Activated T-helper 9 cell treated with anti-CD3 and anti-CD28 coated beads, Interleukin-2, amount 50 U/mL, for 16 hours (primary cell): ENCODE results near the gene APOM.

ENCODE experiments used
- DNase-seq: peaks from one replicate; pipeline ENCODE4 v3.0.0-alpha.2; 2020; ENCODE audit warnings: low read depth

Gene APOM

GRCh38 chr6:31631209-31631608 is 24.5 kb upstream of the APOM start:
- no peak for DNase-seq

- no peak for DNase-seq
These were observed 23.9 kb upstream of the APOM start for GRCh38 chr6:31631681-31632278.

GRCh38 chr6:31632279-31632946 is 23.3 kb upstream of the APOM start:
- DNase-seq, result no peak

- no peak for DNase-seq
These were observed 22.2 kb upstream of the APOM start for GRCh38 chr6:31633447-31633846.

GRCh38 chr6:31634131-31634530 is 21.6 kb upstream of the APOM start:
- DNase-seq, result no peak

- no peak for DNase-seq
These were observed 20.6 kb upstream of the APOM start for GRCh38 chr6:31634969-31635575.

GRCh38 chr6:31636698-31637596 is 18.7 kb upstream of the APOM start:
- DNase-seq, result no peak

GRCh38 chr6:31639043-31639442 is 16.7 kb upstream of the APOM start:
- DNase-seq, result no peak

- DNase-seq, result no peak
These were observed 16.2 kb upstream of the APOM start for GRCh38 chr6:31639449-31639861.

- no peak for DNase-seq
These were observed 15.1 kb upstream of the APOM start for GRCh38 chr6:31640612-31641011.

GRCh38 chr6:31641370-31641769 is 14.3 kb upstream of the APOM start:
- no peak for DNase-seq

- DNase-seq, result no peak
These were observed 12.7 kb upstream of the APOM start for GRCh38 chr6:31642798-31643570.

- no peak for DNase-seq
These were observed 11.8 kb upstream of the APOM start for GRCh38 chr6:31643818-31644454.

GRCh38 chr6:31645325-31645724 is 10.4 kb upstream of the APOM start:
- DNase-seq, result no peak

- no peak for DNase-seq
These were observed 4.0 kb upstream of the APOM start for GRCh38 chr6:31651602-31652191.

- peak; percentile 77 for DNase-seq
These were observed 2.6 kb upstream of the APOM start for GRCh38 chr6:31652925-31653724.

- DNase-seq, result no peak
These were observed 933 bp upstream of the APOM start for GRCh38 chr6:31654574-31655348.

- DNase-seq, result no peak
These were observed 1.9 kb downstream of the APOM start for GRCh38 chr6:31657406-31658157.
